Brain pericyte (primary cell): ENCODE results near the gene MRPL1.
"Not testable (repeated sequence)": the region's sequence is repeated elsewhere in the genome, so short reads cannot be mapped to it uniquely, and the experiment has no call there.

Experiments
- DNase-seq: peaks from one replicate; pipeline ENCODE4 v3.0.0-alpha.2; 2012; ENCODE audit warnings: low read depth, low spot score

MRPL1 gene

DNA sequence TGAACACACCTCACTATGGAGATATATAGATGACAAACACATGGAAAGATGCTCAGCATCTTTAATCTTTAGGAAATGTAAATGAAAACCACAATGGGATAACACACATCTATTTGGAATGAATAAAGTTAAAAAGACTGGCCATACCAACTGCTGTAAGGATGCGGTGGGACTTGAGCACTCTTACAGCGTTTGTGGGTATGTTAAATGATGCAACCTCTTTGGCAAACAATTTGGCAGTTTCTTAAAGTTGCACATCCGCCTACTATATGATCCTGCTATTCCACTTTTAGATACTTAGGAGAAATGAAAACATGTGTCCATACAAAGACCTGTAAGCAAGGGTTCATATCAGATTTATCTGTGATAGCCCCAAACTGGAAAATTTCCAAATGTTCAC is 50.7 kb downstream of the MRPL1 start:
- DNase-seq: no peak

GRCh38 chr4:77917075-77917474 is 54.4 kb downstream of the MRPL1 start:
- DNase-seq: no peak

GRCh38 chr4:77917601-77918000 is 55.0 kb downstream of the MRPL1 start:
- no peak for DNase-seq

- DNase-seq: no peak
These were observed 57.7 kb downstream of the MRPL1 start for GRCh38 chr4:77920371-77920770.

GRCh38 chr4:77921701-77922100 is 59.1 kb downstream of the MRPL1 start:
- DNase-seq: peak; percentile 20

DNA sequence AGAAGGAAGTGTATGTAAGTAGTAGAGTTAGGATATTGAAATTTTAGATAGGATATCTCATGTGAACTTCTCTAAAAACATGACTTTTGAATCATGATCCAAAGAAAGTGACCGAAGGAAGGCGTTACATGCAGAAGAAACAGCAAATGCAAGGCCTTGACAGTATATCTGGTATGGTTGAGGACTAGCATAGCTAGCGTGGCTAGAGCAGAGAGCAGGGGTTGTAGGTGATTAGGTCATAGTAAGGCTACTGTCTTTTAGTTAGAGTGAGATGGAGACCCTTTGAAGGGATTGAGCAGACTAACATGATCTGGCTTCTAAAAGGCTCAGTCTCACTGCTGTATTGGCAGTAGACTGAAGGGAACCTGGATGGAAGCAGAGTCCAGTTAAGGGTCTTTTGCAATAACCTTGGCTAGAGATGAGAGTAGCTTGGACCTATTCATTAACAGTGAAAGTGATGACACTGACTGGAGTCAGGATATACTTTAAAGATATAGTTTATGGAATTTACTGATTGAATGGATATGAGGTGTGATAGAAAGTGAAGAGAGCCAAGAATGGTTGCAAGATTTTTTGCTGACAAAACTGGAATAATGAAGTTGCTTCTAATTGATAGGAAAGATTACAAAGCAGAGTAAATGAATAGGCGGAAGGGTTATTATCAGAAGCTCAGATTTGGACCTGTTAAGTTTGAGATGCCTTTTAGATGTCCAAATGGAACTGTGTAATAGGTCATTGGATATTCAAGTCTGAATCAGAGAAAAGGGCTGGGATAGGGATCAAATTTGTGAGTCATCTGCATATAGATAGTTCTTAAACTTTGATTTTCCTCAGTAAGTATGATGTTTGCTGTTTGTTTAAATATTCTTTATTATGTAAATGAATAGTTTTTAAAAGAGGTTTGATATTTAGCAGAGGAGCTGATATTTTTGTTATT is 59.8 kb downstream of the MRPL1 start:
- DNase-seq: no peak

- no peak for DNase-seq
These were observed 65.6 kb downstream of the MRPL1 start for GRCh38 chr4:77927991-77928925.

DNA sequence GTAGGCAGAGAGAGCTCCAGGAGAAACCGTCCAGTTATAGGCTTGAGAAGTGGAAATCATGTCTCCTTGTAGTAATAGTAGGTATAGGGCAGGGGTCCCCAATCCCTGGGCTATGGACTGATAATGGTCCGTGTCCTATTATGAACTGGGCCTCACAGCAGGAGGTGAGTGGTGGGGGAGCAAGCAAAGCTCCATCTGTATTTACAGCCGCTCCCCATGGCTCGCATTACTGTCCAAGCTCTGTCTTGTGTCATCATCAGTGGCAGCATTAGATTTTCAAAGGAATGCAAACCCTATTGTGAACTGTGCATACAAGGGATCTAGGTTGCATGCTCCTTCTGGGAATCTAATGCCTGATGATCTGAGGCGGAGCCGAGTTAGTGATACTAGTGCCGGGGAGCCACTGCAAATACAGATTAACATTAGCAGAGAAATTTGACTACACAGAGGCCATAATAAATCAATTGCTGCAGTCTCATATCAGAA is 67.6 kb downstream of the MRPL1 start:
- no peak for DNase-seq

- DNase-seq: no peak
These were observed 68.2 kb downstream of the MRPL1 start for GRCh38 chr4:77930876-77931275.

GRCh38 chr4:77931452-77932135 is 69.0 kb downstream of the MRPL1 start:
- DNase-seq: no peak

DNA sequence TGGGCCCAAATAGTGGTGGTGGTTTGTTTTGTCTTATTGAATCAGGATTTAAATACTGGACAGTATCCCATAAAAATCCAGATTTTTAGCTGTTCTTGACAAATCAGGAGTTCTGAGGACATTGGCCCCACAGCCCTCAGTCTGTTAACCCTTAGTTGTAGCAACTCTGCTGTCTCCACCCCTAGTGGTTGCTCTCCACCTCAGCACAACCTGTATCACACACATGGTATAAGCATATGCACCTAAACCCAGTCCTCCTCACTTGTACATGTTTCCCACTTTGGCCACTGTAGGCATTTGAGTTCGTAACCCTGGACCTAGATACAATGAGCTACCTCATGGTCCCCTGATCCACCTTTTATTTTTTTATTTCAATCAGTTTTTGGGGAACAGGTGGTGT is 75.9 kb downstream of the MRPL1 start:
- DNase-seq: no peak

GRCh38 chr4:77945929-77946328 is 83.3 kb downstream of the MRPL1 start:
- DNase-seq: not testable (repeated sequence)

DNA sequence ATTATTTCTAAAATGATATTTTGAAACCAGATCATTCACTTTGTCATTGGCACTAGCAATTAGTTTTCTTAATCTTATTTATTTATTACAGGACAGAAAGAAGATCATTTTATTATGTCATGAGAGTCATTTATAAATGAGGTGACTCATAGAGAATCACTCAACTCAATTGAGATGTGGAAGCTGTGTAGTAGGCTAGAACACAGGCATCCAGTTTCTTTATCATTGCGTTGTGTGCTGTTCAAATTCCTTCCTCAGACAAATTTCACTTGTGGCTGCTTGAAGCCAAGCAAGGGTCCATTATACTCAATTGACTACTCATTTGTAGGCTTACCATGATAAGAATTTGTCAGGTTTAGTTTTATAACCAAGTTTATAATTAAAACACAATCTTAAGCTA is 87.6 kb downstream of the MRPL1 start:
- DNase-seq: no peak

GRCh38 chr4:77952457-77952856 is 89.8 kb downstream of the MRPL1 start:
- no peak for DNase-seq

DNA sequence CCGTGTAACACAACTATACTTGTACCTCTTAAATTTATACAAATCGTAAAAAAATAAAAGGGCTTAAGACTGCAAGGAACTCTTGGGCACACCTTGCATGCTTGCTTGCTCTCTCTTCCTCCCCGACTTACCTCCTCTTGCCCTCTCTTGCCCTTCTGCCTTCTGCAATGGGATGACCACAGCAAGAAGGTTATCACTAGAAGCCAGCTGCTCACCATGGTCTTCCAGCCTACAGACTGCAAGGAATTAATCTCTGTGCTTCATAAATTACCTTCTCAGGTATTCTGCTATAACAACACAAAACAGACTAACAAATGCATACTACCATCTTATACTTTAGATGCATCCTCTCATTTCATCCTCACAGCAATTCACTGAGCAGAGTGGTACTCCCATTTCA is 92.1 kb downstream of the MRPL1 start:
- DNase-seq: no peak

DNA sequence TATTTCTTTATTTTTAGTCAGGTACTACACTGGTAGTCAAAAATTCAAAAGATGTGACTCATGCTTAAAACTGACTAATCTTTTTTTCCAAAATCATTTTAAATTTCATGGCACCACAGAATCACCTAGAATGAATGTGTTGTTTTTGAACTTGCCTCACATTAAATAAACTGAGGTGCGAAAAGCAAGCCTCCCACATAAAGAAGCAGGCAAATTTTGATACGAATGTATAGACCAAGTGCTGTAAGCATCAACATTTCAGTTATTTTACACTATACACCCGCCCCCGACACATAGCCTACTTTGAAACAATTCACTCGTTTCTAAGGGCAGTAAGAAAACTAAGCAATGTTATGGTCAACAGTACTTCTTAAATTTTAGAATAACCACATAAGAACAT is 94.3 kb downstream of the MRPL1 start:
- DNase-seq: no peak

GRCh38 chr4:77958897-77959296 is 96.3 kb downstream of the MRPL1 start:
- DNase-seq: no peak

GRCh38 chr4:77959566-77960338 is 97.1 kb downstream of the MRPL1 start:
- DNase-seq: no peak

GRCh38 chr4:77960367-77960766 is 97.7 kb downstream of the MRPL1 start:
- no peak for DNase-seq

GRCh38 chr4:77963004-77963403 is 100.4 kb downstream of the MRPL1 start:
- DNase-seq: no peak

DNA sequence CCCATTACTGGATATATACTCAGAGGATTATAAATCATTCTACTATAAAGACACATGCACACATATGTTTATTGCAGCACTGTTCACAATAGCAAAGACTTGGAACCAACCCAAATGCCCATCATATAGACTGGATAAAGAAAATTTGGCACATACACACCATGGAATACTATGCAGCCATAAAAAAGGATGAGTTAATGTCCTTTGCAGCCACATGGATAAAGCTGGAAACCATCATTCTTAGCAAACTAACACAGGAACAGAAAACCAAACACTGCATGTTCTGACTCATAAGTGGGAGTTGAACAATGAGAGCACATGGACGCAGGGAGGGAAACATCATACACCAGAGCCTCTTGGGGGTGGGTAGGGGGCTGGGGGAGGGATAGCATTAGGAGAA is 111.0 kb downstream of the MRPL1 start:
- DNase-seq: not testable (repeated sequence)
